AG10803 (cell line): Measurements from ENCODE around the gene MRC1.
"Not testable (repeated sequence)": the region's sequence is repeated elsewhere in the genome, so short reads cannot be mapped to it uniquely, and the experiment has no call there.

Experiments
- DNase-seq: peaks from one replicate; pipeline ENCODE4 v3.0.0; 2010; ENCODE audit warnings: low read depth
- H3K4me3 ChIP-seq: 2 replicates; pipeline ENCODE4 v1.5.1; 2011; ENCODE audit warnings: mild to moderate bottlenecking, low read length, control low read depth
- CTCF ChIP-seq: conservative IDR thresholded peaks from 2 replicates; pipeline ENCODE4 v1.5.1; 2011; ENCODE audit warnings: mild to moderate bottlenecking, low read length, control low read depth, inconsistent platforms

Gene MRC1

GRCh38 chr10:17943033-17943745, 134.0 kb downstream of the MRC1 start:
- TF ChIP-seq CTCF = no peak
- DNase-seq = no peak
- H3K4me3 ChIP-seq = no peak overlapping the region

- not testable (repeated sequence) for H3K4me3 ChIP-seq, DNase-seq
These were observed 141.1 kb downstream of the MRC1 start for GRCh38 chr10:17950269-17950668.

- no peak for DNase-seq
- TF ChIP-seq CTCF = no peak
- no peak overlapping the region for H3K4me3 ChIP-seq
These were observed 141.6 kb downstream of the MRC1 start for GRCh38 chr10:17950726-17951125.

GRCh38 chr10:17951868-17952371, 142.8 kb downstream of the MRC1 start, which contains the start of gene SLC39A12:
SLC39A12 (plus strand) TSS chr10:17951918; CDS start chr10:17953277, 1,359 bp downstream.
- TF ChIP-seq CTCF = no peak
- DNase-seq = peak; percentile 55
- H3K4me3 ChIP-seq = no peak within 1 kb of the TSS

- DNase-seq = not testable (repeated sequence)
These were observed 145.2 kb downstream of the MRC1 start for GRCh38 chr10:17954372-17954771.

GRCh38 chr10:17954861-17955260, 145.7 kb downstream of the MRC1 start:
- DNase-seq = peak; percentile 28
- H3K4me3 ChIP-seq = no peak overlapping the region
- TF ChIP-seq CTCF = no peak

More at GRCh38 chr10:17954372-17954771, 145.2 kb downstream of the MRC1 start:
- not testable (repeated sequence) for H3K4me3 ChIP-seq

GRCh38 chr10:17958049-17958448, 148.9 kb downstream of the MRC1 start:
- H3K4me3 ChIP-seq = no peak overlapping the region
- DNase-seq = no peak
- TF ChIP-seq CTCF = no peak

GRCh38 chr10:17959870-17960269, 150.7 kb downstream of the MRC1 start:
- H3K4me3 ChIP-seq = no peak overlapping the region
- no peak for TF ChIP-seq CTCF
- no peak for DNase-seq
